GM12878 (cell line): Measurements from ENCODE around the gene UBE2O. TPM values are rescaled to one million over a fixed set of nuclear protein-coding genes. Genes with fewer than 3 reads are reported as not detected.

Experiments
- ATAC-seq: fragments of 200-7000 bp; cut with Tn5 transposase; 3 replicates; pipeline ENCODE4 v1.9.1; 2020; ENCODE audit warnings: mild to moderate bottlenecking, moderate library complexity
- BruUV-seq: library from RNA; stranded (reverse); fragments of 400-500 nt; replicated peaks from 2 replicates; lab custom pipeline; 2021; lab: Mats Ljungman, UMichigan
- CTCF ChIA-PET: fragments of 300-600 bp; sonication (Branson Sonifier 250); formaldehyde crosslinking; extraction: SDS; loops from one replicate; lab custom pipeline; 2021; ENCODE audit warnings: inconsistent platforms; lab: Yijun Ruan, JAX
- POLR2A ChIA-PET: fragments of 350-600 bp; formaldehyde crosslinking; extraction: SDS; loops from one replicate; lab custom pipeline; 2021; ENCODE audit warnings: inconsistent platforms; lab: Charles Lee
- RAD21 ChIA-PET: fragments of 300-600 bp; sonication (Branson Sonifier 250); formaldehyde crosslinking; loops from one replicate; lab custom pipeline; 2023; ENCODE audit warnings: antibody characterized with exemption; ENCODE audit not compliant: unreplicated experiment; lab: Charles Lee
- SMC1A ChIA-PET: fragments of 300-600 bp; sonication (Branson Sonifier 250); formaldehyde crosslinking; loops from one replicate; lab custom pipeline; 2023; ENCODE audit not compliant: unreplicated experiment, uncharacterized antibody; lab: Charles Lee
- DNase-seq: peaks from one replicate; pipeline ENCODE4 v3.0.0-alpha.2; 2011; ENCODE audit warnings: low read depth, low spot score
- FAIRE-seq: peaks from 3 replicates; lab custom pipeline; 2011; peaks lifted over from hg19 to GRCh38; lab: Jason Lieb, UNC
- H2AFZ ChIP-seq: 2 replicates; pipeline ENCODE4 v1.6.0; 2011; ENCODE audit warnings: low read depth, low read length, control low read depth; ENCODE audit not compliant: control insufficient read depth
- H3K27ac ChIP-seq: 2 replicates; pipeline ENCODE4 v1.5.1; 2011; ENCODE audit warnings: control low read depth; ENCODE audit not compliant: control insufficient read depth, insufficient read depth
- H3K27me3 ChIP-seq, 2 experiments: replicated peaks in 1 of 2; 2 replicates each; pipeline versions ENCODE4 v1.6.0 to v1.6.1; 2011; ENCODE audit warnings: low read length in 1 of 2; ENCODE audit not compliant: control insufficient read depth in 2 of 2, insufficient read depth in 2 of 2
- H3K36me3 ChIP-seq, 2 experiments: 2 replicates each; pipeline ENCODE4 v1.5.1; 2011; ENCODE audit warnings: low read length in 1 of 2; ENCODE audit not compliant: control insufficient read depth in 2 of 2, insufficient read depth in 2 of 2
- H3K4me1 ChIP-seq: 2 replicates; pipeline ENCODE4 v1.6.1; 2011; ENCODE audit warnings: mild to moderate bottlenecking, low read length, moderate library complexity, mixed read lengths; ENCODE audit not compliant: control insufficient read depth, insufficient read depth
- H3K4me2 ChIP-seq: 2 replicates; pipeline ENCODE4 v1.6.0; 2011; ENCODE audit warnings: control low read depth; ENCODE audit not compliant: control insufficient read depth, insufficient read depth
- H3K4me3 ChIP-seq: fragments of 200-600 bp; sonication (generic); 2 replicates; pipeline ENCODE4 v1.5.1; 2016
- H3K79me2 ChIP-seq: 2 replicates; pipeline ENCODE4 v1.6.0; 2011; ENCODE audit warnings: low read length; ENCODE audit not compliant: control insufficient read depth, insufficient read depth
- H3K9ac ChIP-seq: 2 replicates; pipeline ENCODE4 v1.8.0; 2011; ENCODE audit warnings: low read length, control low read depth, mixed read lengths; ENCODE audit not compliant: control insufficient read depth, insufficient read depth
- H3K9me3 ChIP-seq: replicated peaks from 3 replicates; pipeline ENCODE4 v1.5.1; 2011; ENCODE audit warnings: mild to moderate bottlenecking, low read length; ENCODE audit not compliant: control insufficient read depth, insufficient read depth
- H4K20me1 ChIP-seq: 2 replicates; pipeline ENCODE4 v1.6.0; 2011; ENCODE audit not compliant: control insufficient read depth, insufficient read depth
- CBX5 ChIP-seq: sonication (generic); IDR thresholded peaks from 2 replicates; pipeline ENCODE4 v1.6.1; 2016; ENCODE audit warnings: low read depth, moderate library complexity, mild to moderate bottlenecking, inconsistent platforms
- CREB1 ChIP-seq: IDR thresholded peaks from 2 replicates; pipeline ENCODE4 v1.6.1; 2012; ENCODE audit warnings: low read depth, mild to moderate bottlenecking, inconsistent platforms
- HDAC2 ChIP-seq: fragments of 200-600 bp; sonication (generic); IDR thresholded peaks from 2 replicates; pipeline ENCODE4 v1.6.1; 2017
- IKZF2 ChIP-seq, 2 experiments: fragments of 450-650 bp; IDR thresholded peaks; 2 replicates each; pipeline ENCODE4 v1.6.1; 2017; ENCODE audit warnings: mild to moderate bottlenecking in 2 of 2, moderate library complexity in 2 of 2
- NBN ChIP-seq: fragments of 450-650 bp; IDR thresholded peaks from 2 replicates; pipeline ENCODE4 v1.6.1; 2016
- NFYA ChIP-seq: IDR thresholded peaks from 2 replicates; pipeline ENCODE4 v1.6.1; 2011; ENCODE audit warnings: low read depth, mild to moderate bottlenecking, low read length, improper control_type of control experiment, borderline replicate concordance
- POU2F2 ChIP-seq: IDR thresholded peaks from 3 replicates; pipeline ENCODE4 v1.6.1; 2011; ENCODE audit warnings: low read depth, mild to moderate bottlenecking, low read length, borderline replicate concordance
- RCOR1 ChIP-seq: conservative IDR thresholded peaks from 2 replicates; pipeline ENCODE4 v1.6.1; 2012; ENCODE audit warnings: low read depth, low read length, improper control_type of control experiment
- RELA ChIP-seq: fragments of 450-650 bp; IDR thresholded peaks from 2 replicates; pipeline ENCODE4 v1.8.0; 2014; ENCODE audit warnings: borderline replicate concordance; ENCODE audit not compliant: partially characterized antibody
- RFX5 ChIP-seq: IDR thresholded peaks from 2 replicates; pipeline ENCODE4 v1.6.1; 2011; ENCODE audit warnings: low read depth, low read length, improper control_type of control experiment
- SMAD1 ChIP-seq: fragments of 450-650 bp; IDR thresholded peaks from 2 replicates; pipeline ENCODE4 v1.6.1; 2018; ENCODE audit warnings: mild to moderate bottlenecking, low read depth; ENCODE audit not compliant: partially characterized antibody
- STAT3 ChIP-seq: IDR thresholded peaks from 2 replicates; pipeline ENCODE4 v1.6.1; 2011; ENCODE audit warnings: low read depth, low read length, improper control_type of control experiment
- SUPT20H ChIP-seq: IDR thresholded peaks from 2 replicates; pipeline ENCODE4 v1.6.1; 2011; ENCODE audit warnings: low read depth, mild to moderate bottlenecking, low read length, moderate library complexity, borderline replicate concordance; ENCODE audit not compliant: control insufficient read depth
- SUZ12 ChIP-seq: fragments of 200-600 bp; sonication (generic); IDR thresholded peaks from one replicate; pipeline ENCODE4 v1.6.1; 2018; ENCODE audit warnings: antibody characterized with exemption, mild to moderate bottlenecking; ENCODE audit not compliant: unreplicated experiment
- WGBS: methylation state at CpG from one replicate; pipeline ENCODE4 v1.1.6; 2016; ENCODE audit warnings: low lambda C conversion rate; ENCODE audit not compliant: insufficient replicate concordance, insufficient coverage; ENCODE audit errors: missing lambda C conversion rate; 5-methylcytosine and 5-hydroxymethylcytosine counted together
- in situ Hi-C: fragments of 300-500 bp; cut with MboI; formaldehyde crosslinking; loops from 9 replicates; pipeline ENCODE4 v1.14.3; 2018; ENCODE audit warnings: mixed read lengths
- intact Hi-C: fragments of 100-400 bp; cut with micrococcal nuclease; formaldehyde crosslinking; loops from one replicate; pipeline ENCODE4 v1.14.2; 2022; ENCODE audit not compliant: unreplicated experiment
- polyA plus RNA-seq, 11 experiments: library from polyadenylated mRNA; depleted of rRNA in 4 of 11; unstranded in 6 of 11; stranded (reverse) in 5 of 11; fragments of >200 nt; fragmentation: Nextera tagmentation in 4 of 11; fragmentation: Illumina TruSeq in 1 of 11; extraction: Ambion mirVana in 4 of 11; extraction: Trizol in 1 of 11; gene quantifications; 1 replicate in 1 of 11; 2 replicates in 10 of 11; pipeline versions ENCODE4 v1.2.1 to v1.2.3, GENCODE V29; 2011 to 2016; ENCODE audit warnings: inconsistent platforms in 2 of 11, missing spikeins in 2 of 11, low read depth in 1 of 11
- total RNA-seq, 4 experiments: library from RNA; depleted of rRNA in 3 of 4; stranded (reverse); fragments of >200 nt in 3 of 4; fragmentation: Illumina TruSeq in 1 of 4; extraction: Trizol in 1 of 4; gene quantifications; 2 replicates each; pipeline versions ENCODE4 v1.2.1 to v1.2.3, GENCODE V29; 2013 to 2021
- TF ChIP-seq, protein P1 (sequence below): fragments of 450-650 bp; IDR thresholded peaks from 2 replicates; pipeline ENCODE4 v1.6.1; 2017; ENCODE audit warnings: mild to moderate bottlenecking, low read depth, inconsistent platforms; ENCODE audit not compliant: poor library complexity, severe bottlenecking
- TF ChIP-seq, protein P2 (sequence below): IDR thresholded peaks from 2 replicates; pipeline ENCODE4 v1.6.1; 2012; ENCODE audit warnings: low read depth, low read length, improper control_type of control experiment
- TF ChIP-seq, protein P3 (sequence below): IDR thresholded peaks from 2 replicates; pipeline ENCODE4 v1.6.1; 2011; ENCODE audit warnings: borderline replicate concordance, low read depth, mild to moderate bottlenecking, moderate library complexity, low read length; ENCODE audit not compliant: insufficient read depth, poor library complexity, severe bottlenecking

Gene UBE2O
- total and polyA plus RNA-seq, 10 of the 15 experiments (the other 5 are each of a cell fraction or from before 2014, with no cell fraction given) = 2.1 to 39.0 (median 14.1) TPM

DNA sequence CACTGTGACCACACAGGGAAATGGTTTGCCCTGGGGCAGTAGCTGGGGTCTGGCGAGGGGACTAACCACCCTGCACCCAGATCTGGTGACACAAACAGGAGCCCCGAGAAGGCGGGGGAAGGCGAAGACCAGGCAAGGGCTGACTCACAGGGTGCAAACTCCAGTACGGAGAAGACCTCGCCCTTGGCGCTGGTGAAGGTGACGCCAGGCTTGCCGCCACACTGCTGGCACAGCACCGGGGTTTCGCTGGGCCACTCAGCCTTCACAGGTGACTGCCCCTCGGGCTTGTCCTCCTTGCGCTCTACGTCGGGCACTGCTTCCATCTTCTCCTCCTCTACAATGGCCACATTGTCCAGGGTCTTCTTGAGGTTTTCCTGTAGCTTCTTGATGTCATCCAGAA, 57.0 kb downstream of the UBE2O start:
- peaks cover 26 to 52% of the 10 kb centered on the region in 2 experiments for H3K36me3 ChIP-seq
- POLR2A ChIA-PET = no interaction called here
- no peak for TF ChIP-seq CBX5
- TF ChIP-seq, protein P1, sequence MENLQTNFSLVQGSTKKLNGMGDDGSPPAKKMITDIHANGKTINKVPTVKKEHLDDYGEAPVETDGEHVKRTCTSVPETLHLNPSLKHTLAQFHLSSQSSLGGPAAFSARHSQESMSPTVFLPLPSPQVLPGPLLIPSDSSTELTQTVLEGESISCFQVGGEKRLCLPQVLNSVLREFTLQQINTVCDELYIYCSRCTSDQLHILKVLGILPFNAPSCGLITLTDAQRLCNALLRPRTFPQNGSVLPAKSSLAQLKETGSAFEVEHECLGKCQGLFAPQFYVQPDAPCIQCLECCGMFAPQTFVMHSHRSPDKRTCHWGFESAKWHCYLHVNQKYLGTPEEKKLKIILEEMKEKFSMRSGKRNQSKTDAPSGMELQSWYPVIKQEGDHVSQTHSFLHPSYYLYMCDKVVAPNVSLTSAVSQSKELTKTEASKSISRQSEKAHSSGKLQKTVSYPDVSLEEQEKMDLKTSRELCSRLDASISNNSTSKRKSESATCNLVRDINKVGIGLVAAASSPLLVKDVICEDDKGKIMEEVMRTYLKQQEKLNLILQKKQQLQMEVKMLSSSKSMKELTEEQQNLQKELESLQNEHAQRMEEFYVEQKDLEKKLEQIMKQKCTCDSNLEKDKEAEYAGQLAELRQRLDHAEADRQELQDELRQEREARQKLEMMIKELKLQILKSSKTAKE = no peak
- TF ChIP-seq RFX5 = no peak
- no peak for TF ChIP-seq SUPT20H
- no peak for TF ChIP-seq CREB1
- TF ChIP-seq STAT3 = no peak
- TF ChIP-seq RCOR1 = no peak
- TF ChIP-seq SMAD1 = no peak
- TF ChIP-seq SUZ12 = no peak
- no peak for TF ChIP-seq NFYA
- no peak for TF ChIP-seq HDAC2
- TF ChIP-seq IKZF2 (IDR thresholded peaks at IDR 0.05) = no peak
- TF ChIP-seq POU2F2 = no peak
- TF ChIP-seq, protein P2, sequence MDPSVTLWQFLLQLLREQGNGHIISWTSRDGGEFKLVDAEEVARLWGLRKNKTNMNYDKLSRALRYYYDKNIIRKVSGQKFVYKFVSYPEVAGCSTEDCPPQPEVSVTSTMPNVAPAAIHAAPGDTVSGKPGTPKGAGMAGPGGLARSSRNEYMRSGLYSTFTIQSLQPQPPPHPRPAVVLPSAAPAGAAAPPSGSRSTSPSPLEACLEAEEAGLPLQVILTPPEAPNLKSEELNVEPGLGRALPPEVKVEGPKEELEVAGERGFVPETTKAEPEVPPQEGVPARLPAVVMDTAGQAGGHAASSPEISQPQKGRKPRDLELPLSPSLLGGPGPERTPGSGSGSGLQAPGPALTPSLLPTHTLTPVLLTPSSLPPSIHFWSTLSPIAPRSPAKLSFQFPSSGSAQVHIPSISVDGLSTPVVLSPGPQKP = no peak
- TF ChIP-seq RELA = no peak
- TF ChIP-seq NBN = no peak
- TF ChIP-seq, protein P3, sequence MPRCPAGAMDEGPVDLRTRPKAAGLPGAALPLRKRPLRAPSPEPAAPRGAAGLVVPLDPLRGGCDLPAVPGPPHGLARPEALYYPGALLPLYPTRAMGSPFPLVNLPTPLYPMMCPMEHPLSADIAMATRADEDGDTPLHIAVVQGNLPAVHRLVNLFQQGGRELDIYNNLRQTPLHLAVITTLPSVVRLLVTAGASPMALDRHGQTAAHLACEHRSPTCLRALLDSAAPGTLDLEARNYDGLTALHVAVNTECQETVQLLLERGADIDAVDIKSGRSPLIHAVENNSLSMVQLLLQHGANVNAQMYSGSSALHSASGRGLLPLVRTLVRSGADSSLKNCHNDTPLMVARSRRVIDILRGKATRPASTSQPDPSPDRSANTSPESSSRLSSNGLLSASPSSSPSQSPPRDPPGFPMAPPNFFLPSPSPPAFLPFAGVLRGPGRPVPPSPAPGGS = no peak

More for the DNA sequence above, 57.0 kb downstream of the UBE2O start:
- Histone ChIP-seq H3K27me3 (no peaks in the 10 kb centered on the region), H3K27ac (no peak overlapping the region), H3K79me2 (no peaks in the 10 kb centered on the region), H2AFZ (no peak overlapping the region), H3K9ac (no peak overlapping the region), H3K9me3 (no peaks in the 10 kb centered on the region), H3K4me1 (no peaks in the 10 kb centered on the region), H3K4me2 (no peak overlapping the region), H4K20me1 (no peaks in the 10 kb centered on the region), H3K4me3 (no peak overlapping the region)
- FAIRE-seq (no peak), ATAC-seq (no peak), DNase-seq (no peak)
- SMC1A ChIA-PET = interaction anchor here (1.1 to 3.6 kb wide), 2 partner anchors 10 to 92 kb away, joined by 5 to 31 read pairs; no protein-coding TSS in a partner anchor
- WGBS = 97% methylated on average over 15 of the region's 15 CpGs
- intact Hi-C loops (no loop called here), in situ Hi-C loops (loop anchor here (5.0 kb wide), 1 partner anchor 94 kb away; no protein-coding TSS in a partner anchor)
- RAD21 ChIA-PET = interaction anchor here (4.3 kb wide), 1 partner anchor 92 kb away, joined by 37 read pairs; no protein-coding TSS in a partner anchor
- CTCF ChIA-PET = interaction anchor here (0.6 to 5.3 kb wide), 5 partner anchors 12 to 94 kb away, joined by 3 to 135 read pairs (median 4); partner anchors contain the start of gene SPHK1
- BruUV-seq = no TSS peak
